Cardiac fibroblast (primary cell): ENCODE results near the gene LPAR5.
A peak's percentile ranks its signal among the peaks of the same experiment; 100 is the strongest.

Experiments used
- DNase-seq, 2 donors: peaks; one replicate each; pipeline versions ENCODE4 v3.0.0 to v3.0.0-alpha.2; 2010; ENCODE audit warnings: low read depth in 2 of 2
- H3K4me3 ChIP-seq, 2 donors: replicated peaks in 1 of 2; 1 replicate in 1 of 2; 2 replicates in 1 of 2; pipeline ENCODE4 v1.5.1; 2011; ENCODE audit warnings: low read depth in 2 of 2, low read length in 2 of 2, mild to moderate bottlenecking in 2 of 2, moderate library complexity in 1 of 2
- CTCF ChIP-seq: IDR thresholded peaks from one replicate; pipeline ENCODE4 v1.5.1; 2011; ENCODE audit warnings: low read depth, mild to moderate bottlenecking, low read length, inconsistent platforms

Gene LPAR5

GRCh38 chr12:6612247-6612646 is 23.5 kb downstream of the LPAR5 start:
- no peak for TF ChIP-seq CTCF
- DNase-seq, result no peak
- no peak overlapping the region for H3K4me3 ChIP-seq

- peak; percentile 37 to 49 for DNase-seq
- no peak for TF ChIP-seq CTCF
- no peak overlapping the region for H3K4me3 ChIP-seq
Measured at GRCh38 chr12:6608592-6609281, 27.0 kb downstream of the LPAR5 start.

GRCh38 chr12:6607751-6608591 is 27.8 kb downstream of the LPAR5 start:
- DNase-seq, result peak; percentile 53 to 75
- no peak for TF ChIP-seq CTCF
- no peak overlapping the region for H3K4me3 ChIP-seq

- peak overlapping the region; percentile 80 to 81 for H3K4me3 ChIP-seq
- no peak for TF ChIP-seq CTCF
- DNase-seq, result peak; percentile 29 to 55
Measured at GRCh38 chr12:6606331-6607131, 29.2 kb downstream of the LPAR5 start.

GRCh38 chr12:6605421-6606330 is 30.1 kb downstream of the LPAR5 start:
- peak overlapping the region; percentile 80 to 81 for H3K4me3 ChIP-seq
- peak; percentile 28 to 35 for DNase-seq
- TF ChIP-seq CTCF, result no peak
